Common myeloid progenitor, CD34-positive (primary cell): ENCODE results near the gene DGKG.
A peak's percentile ranks its signal among the peaks of the same experiment; 100 is the strongest.

Source experiments
- CTCF ChIA-PET: fragments of 350-600 bp; sonication (Branson Sonifier 250); formaldehyde crosslinking; loops from one replicate; lab custom pipeline; 2021; ENCODE audit warnings: antibody characterized with exemption; lab: Charles Lee
- POLR2A ChIA-PET: fragments of 350-600 bp; sonication (Branson Sonifier 250); formaldehyde crosslinking; loops from one replicate; lab custom pipeline; 2021; ENCODE audit warnings: antibody characterized with exemption; lab: Charles Lee
- DNase-seq, 3 donors: peaks; one replicate each; pipeline versions ENCODE4 v3.0.0 to v3.0.0-alpha.2; 2013
- H3K27ac ChIP-seq, 2 experiments: 1 replicate in 1 of 2; 2 replicates in 1 of 2; pipeline ENCODE4 v1.7.0; 2013; ENCODE audit warnings: inconsistent platforms in 2 of 2, low read length in 2 of 2, mild to moderate bottlenecking in 2 of 2, low read depth in 1 of 2, moderate library complexity in 1 of 2; ENCODE audit not compliant: severe bottlenecking in 2 of 2, insufficient read depth in 1 of 2, poor library complexity in 1 of 2
- H3K27me3 ChIP-seq, 5 experiments: replicated peaks in 2 of 5; 1 replicate in 3 of 5; 2 replicates in 2 of 5; pipeline versions ENCODE4 v1.6.1 to v1.7.0; 2013; ENCODE audit warnings: low read length in 4 of 5, mild to moderate bottlenecking in 2 of 5, moderate library complexity in 2 of 5, inconsistent platforms in 1 of 5; ENCODE audit not compliant: insufficient read depth in 5 of 5, control insufficient read depth in 4 of 5
- H3K36me3 ChIP-seq, 4 experiments: 1 replicate in 2 of 4; 2 replicates in 2 of 4; pipeline versions ENCODE4 v1.6.1 to v1.7.0; 2013; ENCODE audit warnings: low read length in 3 of 4, control low read depth in 1 of 4, mild to moderate bottlenecking in 1 of 4; ENCODE audit not compliant: control insufficient read depth in 4 of 4, insufficient read depth in 4 of 4
- H3K4me1 ChIP-seq, 4 experiments: 1 replicate in 3 of 4; 2 replicates in 1 of 4; pipeline versions ENCODE4 v1.6.1 to v1.7.1; 2013; ENCODE audit warnings: low read length in 3 of 4, mild to moderate bottlenecking in 3 of 4, control low read depth in 1 of 4, inconsistent platforms in 1 of 4, moderate library complexity in 1 of 4; ENCODE audit not compliant: control insufficient read depth in 4 of 4, insufficient read depth in 4 of 4; ENCODE audit errors: control extremely low read depth in 1 of 4
- H3K4me3 ChIP-seq, 7 experiments: 1 replicate in 4 of 7; 2 replicates in 3 of 7; pipeline versions ENCODE4 v1.5.1 to v1.7.0; 2013; ENCODE audit warnings: mild to moderate bottlenecking in 7 of 7, low read length in 6 of 7, moderate library complexity in 6 of 7, inconsistent platforms in 2 of 7, low read depth in 2 of 7, control low read depth in 1 of 7; ENCODE audit not compliant: insufficient read depth in 4 of 7, control insufficient read depth in 1 of 7; ENCODE audit errors: extremely low read depth in 1 of 7
- H3K9me3 ChIP-seq, 5 experiments: 1 replicate in 4 of 5; 2 replicates in 1 of 5; pipeline versions ENCODE4 v1.6.1 to v1.7.1; 2013; ENCODE audit warnings: low read length in 4 of 5, mild to moderate bottlenecking in 2 of 5, inconsistent platforms in 1 of 5, low read depth in 1 of 5, moderate library complexity in 1 of 5; ENCODE audit not compliant: control insufficient read depth in 4 of 5, insufficient read depth in 2 of 5; ENCODE audit errors: control extremely low read depth in 1 of 5
- WGBS: methylation state at CpG from one replicate; pipeline ENCODE4 v1.1.5; 2013; ENCODE audit not compliant: insufficient coverage; 5-methylcytosine and 5-hydroxymethylcytosine counted together

The DGKG gene

GRCh38 chr3:186210852-186211500, 151.1 kb downstream of the DGKG start:
- 85% methylated on average over 6 of the region's 9 CpGs for WGBS

GRCh38 chr3:186209810-186210752, 152.0 kb downstream of the DGKG start:
- no peak overlapping the region for H3K27ac ChIP-seq
- no peaks in the 10 kb centered on the region for H3K36me3 ChIP-seq
- H3K9me3 ChIP-seq: no peaks in the 10 kb centered on the region
- CTCF ChIA-PET: interaction anchor here (1.1 to 1.9 kb wide), 4 partner anchors 9 to 89 kb away, joined by 3 to 10 read pairs (median 4); no protein-coding TSS in a partner anchor
- POLR2A ChIA-PET: no interaction called here
- peaks cover 0 to 36% (median 22%) of the 10 kb centered on the region in 4 experiments for H3K4me1 ChIP-seq
- no peaks in the 10 kb centered on the region for H3K27me3 ChIP-seq
- peak overlapping the region in 1 of 7 experiments; percentile 3 for H3K4me3 ChIP-seq
- WGBS: 40% methylated on average over 16 of the region's 20 CpGs
- DNase-seq: peak; percentile 38 to 89 (median 84)

More at GRCh38 chr3:186210852-186211500, 151.1 kb downstream of the DGKG start:
- no peak overlapping the region for H3K4me3 ChIP-seq
- H3K27me3 ChIP-seq: no peaks in the 10 kb centered on the region
- no peak overlapping the region for H3K27ac ChIP-seq
- ChIA-PET POLR2A (no interaction called here), CTCF (interaction anchor here (1.1 to 1.2 kb wide), 2 partner anchors 10 to 90 kb away, joined by 3 to 4 read pairs; no protein-coding TSS in a partner anchor)
- DNase-seq: peak in 1 of 3 donors; percentile 26
- no peaks in the 10 kb centered on the region for H3K36me3 ChIP-seq
- no peaks in the 10 kb centered on the region for H3K9me3 ChIP-seq
- H3K4me1 ChIP-seq: peaks cover 0 to 36% (median 22%) of the 10 kb centered on the region in 4 experiments

DNA sequence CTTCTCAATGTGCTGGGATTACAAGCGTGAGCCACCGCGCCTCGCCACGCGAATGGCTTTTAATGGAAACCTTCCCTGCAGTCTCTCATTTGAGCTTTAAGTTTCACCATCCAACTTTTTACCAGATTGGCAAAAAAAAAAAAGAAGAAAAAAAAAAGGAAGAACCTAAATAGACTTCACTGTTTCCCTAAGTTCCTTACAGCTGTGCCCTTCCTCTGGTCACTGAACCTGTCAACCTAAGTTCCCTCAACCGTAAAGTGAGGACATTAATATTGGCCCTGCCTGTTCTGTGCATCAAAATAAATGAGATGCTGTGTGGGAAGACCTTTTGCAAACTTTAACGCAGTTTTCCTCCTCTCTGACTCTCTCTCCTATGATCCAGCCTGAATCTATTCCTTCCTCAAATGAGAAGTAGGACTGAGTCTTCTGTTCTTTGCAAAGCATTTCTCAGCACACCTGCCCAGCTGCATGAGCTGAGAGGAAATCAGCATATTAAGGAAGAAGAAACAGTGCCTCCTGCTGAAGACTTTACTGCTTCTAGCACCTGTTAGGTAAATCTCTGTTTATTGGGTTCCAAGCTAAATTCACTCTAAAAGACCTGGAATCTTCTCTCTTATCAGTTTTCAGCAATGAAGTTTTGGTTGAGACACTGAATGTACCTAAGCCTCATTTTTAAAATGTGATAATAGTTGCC, 153.6 kb downstream of the DGKG start:
- H3K27ac ChIP-seq: no peak overlapping the region
- no peaks in the 10 kb centered on the region for H3K9me3 ChIP-seq
- WGBS: 55% methylated on average over 3 of the region's 8 CpGs
- no peaks in the 10 kb centered on the region for H3K36me3 ChIP-seq
- H3K4me1 ChIP-seq: peaks cover 0 to 36% (median 22%) of the 10 kb centered on the region in 4 experiments
- H3K4me3 ChIP-seq: no peak overlapping the region
- no peaks in the 10 kb centered on the region for H3K27me3 ChIP-seq
- CTCF ChIA-PET: interaction anchor here (1.3 to 1.9 kb wide), 5 partner anchors 10 to 218 kb away, joined by 3 to 10 read pairs (median 3); no protein-coding TSS in a partner anchor
- DNase-seq: peak in 2 of 3 donors; percentile 35 to 59
- POLR2A ChIA-PET: no interaction called here

GRCh38 chr3:186207515-186207914, 154.5 kb downstream of the DGKG start:
- CTCF ChIA-PET: interaction anchor here (0.6 to 1.5 kb wide), 3 partner anchors 11 to 225 kb away, joined by 3 to 6 read pairs (median 3); no protein-coding TSS in a partner anchor
- Histone ChIP-seq H3K9me3 (no peaks in the 10 kb centered on the region), H3K27me3 (no peaks in the 10 kb centered on the region), H3K27ac (no peak overlapping the region), H3K4me3 (no peak overlapping the region), H3K36me3 (no peaks in the 10 kb centered on the region), H3K4me1 (peaks cover 0 to 36% (median 22%) of the 10 kb centered on the region in 4 experiments)
- WGBS: 100% methylated on average over 2 of the region's 3 CpGs
- peak in 2 of 3 donors; percentile 11 to 16 for DNase-seq
- POLR2A ChIA-PET: no interaction called here

DNA sequence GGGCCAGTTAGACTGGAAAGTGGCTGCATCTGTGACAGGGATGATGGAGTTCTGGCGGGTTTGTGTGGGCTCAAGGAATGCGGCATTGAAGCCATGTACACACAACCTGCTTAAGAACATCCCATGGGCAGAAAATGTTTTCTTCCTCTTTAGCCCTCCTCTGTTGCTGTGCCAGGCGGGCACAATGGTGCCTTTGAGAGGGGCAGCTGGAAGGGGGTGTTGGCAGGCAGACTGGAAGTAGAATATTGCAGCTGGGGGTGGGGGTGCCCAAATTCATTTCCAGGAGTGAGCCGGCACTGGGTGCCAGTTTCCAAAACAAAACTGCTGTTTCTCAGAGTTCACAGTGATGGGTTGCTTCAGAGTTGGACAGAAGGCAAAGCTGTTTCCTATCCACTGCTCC, 161.3 kb downstream of the DGKG start:
- Histone ChIP-seq H3K4me3 (no peak overlapping the region), H3K4me1 (no peaks in the 10 kb centered on the region), H3K36me3 (no peaks in the 10 kb centered on the region), H3K27ac (no peak overlapping the region), H3K27me3 (peaks cover 2 to 10% (median 4%) of the 10 kb centered on the region in 5 experiments), H3K9me3 (no peaks in the 10 kb centered on the region)
- POLR2A ChIA-PET: no interaction called here
- no peak for DNase-seq
- 100% methylated on average over 3 of the region's 4 CpGs for WGBS
- CTCF ChIA-PET: no interaction called here

GRCh38 chr3:186198442-186198841, 163.6 kb downstream of the DGKG start:
- H3K4me3 ChIP-seq: no peak overlapping the region
- POLR2A ChIA-PET: no interaction called here
- CTCF ChIA-PET: interaction anchor here (0.9 kb wide), 1 partner anchor 10 kb away, joined by 3 read pairs; no protein-coding TSS in a partner anchor
- H3K9me3 ChIP-seq: no peaks in the 10 kb centered on the region
- H3K4me1 ChIP-seq: peaks cover 0 to 11% (median 11%) of the 10 kb centered on the region in 4 experiments
- 100% methylated on average over 1 of the region's 2 CpGs for WGBS
- peaks cover 2 to 29% (median 18%) of the 10 kb centered on the region in 5 experiments for H3K27me3 ChIP-seq
- no peak overlapping the region for H3K27ac ChIP-seq
- no peak for DNase-seq
- H3K36me3 ChIP-seq: no peaks in the 10 kb centered on the region
